AML-193 (cell line): ENCODE data around the gene UNC5B.

ENCODE experiments used
- DNase-seq, 2 experiments: peaks; one replicate each; lab custom pipeline; 2025; lab: John Stamatoyannopoulos, UW

UNC5B gene

DNA sequence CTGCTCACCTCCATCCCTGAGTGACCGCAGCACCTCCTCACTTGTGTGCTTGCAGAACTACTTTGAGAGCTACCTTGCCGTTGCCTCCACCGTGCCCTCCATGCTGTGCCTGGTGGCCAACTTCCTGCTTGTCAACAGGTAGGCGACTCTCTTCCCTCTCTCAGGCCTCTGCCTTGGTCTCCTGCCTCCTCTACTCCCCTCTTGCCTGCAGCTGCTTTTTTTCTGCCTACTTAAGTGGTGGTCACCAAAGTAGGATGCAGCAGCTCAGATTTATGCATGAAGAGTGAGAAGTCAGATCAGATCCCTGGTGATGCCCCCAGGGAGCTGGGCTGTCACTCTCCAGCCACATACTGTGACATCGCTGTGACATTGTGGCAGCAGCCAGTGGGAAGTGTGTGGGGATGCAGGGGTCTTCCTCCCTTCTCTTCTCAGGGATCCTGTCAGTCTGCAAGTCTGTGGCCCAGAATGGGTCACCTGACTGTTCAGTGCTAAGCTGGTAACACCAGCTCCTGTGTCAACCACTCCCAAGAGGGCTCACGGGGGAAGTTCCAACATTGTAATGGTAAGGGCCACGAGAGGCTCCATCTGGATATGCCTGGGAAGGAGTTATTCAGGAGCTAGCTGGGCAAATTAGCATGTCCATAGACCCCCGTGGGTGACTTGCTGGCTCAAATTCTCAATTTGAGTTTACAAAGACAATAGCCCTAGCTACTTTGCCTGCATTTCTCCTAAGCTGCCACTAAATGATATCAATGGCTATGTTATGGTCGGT lies 132.0 kb downstream of the UNC5B start:
- DNase-seq = no peak

DNA sequence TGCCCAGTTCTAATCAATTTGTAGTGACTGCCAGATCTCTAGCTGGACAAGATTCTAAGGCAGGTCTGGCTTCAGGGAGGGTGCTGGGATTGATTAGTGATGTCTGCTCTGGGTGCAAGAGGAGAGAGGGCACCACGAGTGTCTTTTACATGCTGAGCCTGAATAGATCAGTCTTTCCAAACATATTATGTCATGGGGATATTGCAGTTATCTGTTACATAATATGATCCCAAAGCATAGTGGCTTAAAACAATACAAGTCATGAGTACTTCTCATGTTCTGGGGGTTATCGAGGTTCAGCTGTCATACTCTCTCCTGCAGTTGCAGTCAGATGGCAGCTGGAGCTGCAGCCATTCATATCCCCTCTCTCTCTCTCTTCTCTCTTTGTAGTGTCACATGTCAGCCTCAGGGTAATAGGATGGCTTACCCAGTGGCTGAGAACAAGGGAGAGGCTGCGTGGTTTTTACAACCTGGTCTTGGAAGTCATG lies 132.7 kb downstream of the UNC5B start:
- DNase-seq = no peak

DNA sequence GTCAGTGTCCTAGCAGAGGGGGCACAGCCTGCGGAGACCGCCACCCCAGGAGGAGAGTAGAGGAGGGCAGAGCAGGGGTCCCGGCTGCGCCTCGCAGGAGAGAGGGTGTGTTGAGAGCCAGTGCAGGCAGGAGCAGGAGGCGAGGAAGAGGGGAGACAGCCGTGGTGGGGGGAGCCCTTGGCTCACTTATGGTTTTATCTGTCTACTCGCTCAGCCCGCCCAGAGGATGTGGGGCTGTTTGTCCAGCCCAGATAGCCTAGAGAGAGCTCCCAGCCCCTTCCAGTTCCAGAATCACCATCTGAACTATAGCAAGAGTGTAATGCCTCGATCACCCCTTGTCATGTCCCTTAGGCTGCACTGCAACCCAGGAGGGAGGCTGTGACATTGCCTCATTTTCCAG lies 133.3 kb downstream of the UNC5B start:
- DNase-seq = no peak

DNA sequence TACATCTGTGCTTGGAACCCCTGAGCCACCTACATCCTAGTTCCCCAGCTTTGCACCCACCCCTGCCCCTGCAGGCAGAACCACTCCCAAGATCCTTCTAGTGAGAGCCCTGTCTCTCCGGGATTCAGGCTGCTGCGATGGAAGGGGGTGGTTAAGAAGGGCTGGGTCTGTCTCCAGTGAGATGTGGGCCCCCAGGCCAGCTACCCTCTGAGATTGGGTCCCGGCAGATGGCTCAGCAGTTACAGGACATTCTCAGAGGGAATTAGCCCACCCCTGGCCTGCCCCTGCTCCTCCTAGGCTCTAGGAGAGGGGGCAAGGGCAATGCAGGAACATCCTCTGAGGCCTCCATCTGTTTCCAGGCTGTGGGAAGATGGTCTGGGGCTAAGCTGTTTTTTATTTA lies 134.4 kb downstream of the UNC5B start:
- DNase-seq = no peak

- no peak for DNase-seq
Observed at GRCh38 chr10:71347587-71348395, 135.4 kb downstream of the UNC5B start.

DNA sequence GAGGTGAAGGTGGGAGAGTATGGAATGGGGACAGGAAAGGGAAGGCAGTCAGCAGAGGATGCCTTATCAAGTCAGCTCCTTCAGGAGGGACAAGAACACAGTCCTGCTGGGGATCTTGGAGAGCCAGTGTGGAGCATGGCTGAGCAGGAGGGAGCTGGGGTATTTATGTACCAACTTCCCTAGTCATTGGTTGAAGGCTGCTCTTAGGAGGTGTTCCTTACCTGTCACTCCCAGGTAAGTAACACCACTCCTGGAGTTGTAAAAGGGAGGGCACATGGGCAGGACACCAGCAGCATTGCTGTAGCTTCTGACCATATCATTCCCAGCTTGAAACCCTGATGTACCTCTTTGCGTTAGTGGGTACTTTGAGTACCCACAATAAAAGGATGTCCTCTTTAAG lies 136.5 kb downstream of the UNC5B start:
- DNase-seq = no peak

- no peak for DNase-seq
Observed at GRCh38 chr10:71349406-71349805, 137.0 kb downstream of the UNC5B start.

DNA sequence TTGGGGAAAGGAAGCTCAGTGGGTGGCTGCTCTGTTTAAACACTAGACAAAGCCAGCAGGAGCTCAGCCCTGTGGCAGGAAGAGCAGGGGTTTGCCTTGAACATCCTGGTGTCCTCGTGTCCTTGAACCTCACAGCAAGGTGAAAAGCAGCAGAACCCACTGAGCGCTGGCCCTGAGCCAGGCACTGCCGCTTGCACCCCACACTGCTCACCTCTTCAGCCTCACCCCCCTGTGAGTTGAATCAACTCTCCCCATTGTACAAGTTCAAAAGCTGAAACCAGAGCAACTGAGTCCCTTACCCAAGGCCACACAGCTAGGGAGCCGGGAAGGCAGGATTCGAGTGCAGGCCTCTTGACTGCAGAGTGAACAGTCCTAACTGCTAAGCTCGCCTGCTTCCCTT lies 138.7 kb downstream of the UNC5B start:
- DNase-seq = no peak

GRCh38 chr10:71351628-71352319 lies 139.4 kb downstream of the UNC5B start:
- DNase-seq = no peak
